PC-3 (cell line): ENCODE results near the gene MUC20.

ENCODE experiments used
- CTCF ChIP-seq: fragments of 300-600 bp; sonication (generic); conservative IDR thresholded peaks from 2 replicates; pipeline ENCODE4 v1.5.1; 2017; ENCODE audit warnings: antibody characterized with exemption, low read depth, mild to moderate bottlenecking, low read length
- EZH2 ChIP-seq: fragments of 300-600 bp; sonication (generic); IDR thresholded peaks from one replicate; pipeline ENCODE4 v1.6.1; 2017; ENCODE audit warnings: antibody characterized with exemption, mild to moderate bottlenecking, low read length; ENCODE audit not compliant: unreplicated experiment

GRCh38 chr3:195699388-195699771, 21.4 kb upstream of the MUC20 start:
- TF ChIP-seq CTCF: no peak
- TF ChIP-seq EZH2: no peak
